ENCODE results near the gene RAB14. TPM values are rescaled to one million over a fixed set of nuclear protein-coding genes. Genes with fewer than 3 reads are reported as not detected.

RAB14 gene
- total and polyA plus RNA-seq, 4 donors: 26.3 to 108 (median 55.9) TPM

DNA sequence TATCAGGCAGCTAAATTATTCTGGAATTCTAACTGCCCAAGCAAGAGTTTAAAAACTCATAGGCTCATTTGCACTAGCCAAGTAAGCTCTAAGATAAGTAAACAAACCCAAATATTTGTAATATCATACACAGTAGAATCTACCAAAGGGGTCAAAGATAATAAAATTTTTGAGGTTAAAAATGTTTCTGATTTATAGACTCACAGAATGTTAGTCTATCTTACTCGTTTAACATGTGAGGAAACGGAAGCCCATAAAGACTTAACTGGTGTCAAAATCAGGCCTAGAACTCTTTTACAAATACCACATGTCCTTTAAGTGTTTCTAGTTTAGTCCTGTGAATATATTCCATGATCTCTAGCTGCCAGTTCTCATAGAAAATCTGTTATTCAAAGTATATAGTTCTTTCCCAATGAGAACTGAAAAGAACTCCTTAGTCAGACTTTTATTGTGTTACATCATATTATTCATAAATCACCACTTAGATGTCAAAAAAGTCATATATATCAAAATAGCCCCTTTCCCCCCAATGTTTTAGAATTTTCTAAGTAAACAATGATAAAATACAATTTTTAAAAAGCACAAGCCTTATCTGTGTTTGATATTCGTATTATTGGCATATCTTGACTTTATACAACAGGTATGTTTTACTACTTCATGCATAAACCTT is 13.9 kb downstream of the RAB14 start:
- 63% methylated on average over 3 of the region's 3 CpGs for WGBS, 2 donors
- H3K4me3 ChIP-seq: no peak overlapping the region
- TF ChIP-seq, protein P1, sequence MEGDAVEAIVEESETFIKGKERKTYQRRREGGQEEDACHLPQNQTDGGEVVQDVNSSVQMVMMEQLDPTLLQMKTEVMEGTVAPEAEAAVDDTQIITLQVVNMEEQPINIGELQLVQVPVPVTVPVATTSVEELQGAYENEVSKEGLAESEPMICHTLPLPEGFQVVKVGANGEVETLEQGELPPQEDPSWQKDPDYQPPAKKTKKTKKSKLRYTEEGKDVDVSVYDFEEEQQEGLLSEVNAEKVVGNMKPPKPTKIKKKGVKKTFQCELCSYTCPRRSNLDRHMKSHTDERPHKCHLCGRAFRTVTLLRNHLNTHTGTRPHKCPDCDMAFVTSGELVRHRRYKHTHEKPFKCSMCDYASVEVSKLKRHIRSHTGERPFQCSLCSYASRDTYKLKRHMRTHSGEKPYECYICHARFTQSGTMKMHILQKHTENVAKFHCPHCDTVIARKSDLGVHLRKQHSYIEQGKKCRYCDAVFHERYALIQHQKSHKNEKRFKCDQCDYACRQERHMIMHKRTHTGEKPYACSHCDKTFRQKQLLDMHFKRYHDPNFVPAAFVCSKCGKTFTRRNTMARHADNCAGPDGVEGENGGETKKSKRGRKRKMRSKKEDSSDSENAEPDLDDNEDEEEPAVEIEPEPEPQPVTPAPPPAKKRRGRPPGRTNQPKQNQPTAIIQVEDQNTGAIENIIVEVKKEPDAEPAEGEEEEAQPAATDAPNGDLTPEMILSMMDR (IDR thresholded peaks at IDR 0.05; ENCODE audit: control extremely low read depth, extremely low read depth): no peak

DNA sequence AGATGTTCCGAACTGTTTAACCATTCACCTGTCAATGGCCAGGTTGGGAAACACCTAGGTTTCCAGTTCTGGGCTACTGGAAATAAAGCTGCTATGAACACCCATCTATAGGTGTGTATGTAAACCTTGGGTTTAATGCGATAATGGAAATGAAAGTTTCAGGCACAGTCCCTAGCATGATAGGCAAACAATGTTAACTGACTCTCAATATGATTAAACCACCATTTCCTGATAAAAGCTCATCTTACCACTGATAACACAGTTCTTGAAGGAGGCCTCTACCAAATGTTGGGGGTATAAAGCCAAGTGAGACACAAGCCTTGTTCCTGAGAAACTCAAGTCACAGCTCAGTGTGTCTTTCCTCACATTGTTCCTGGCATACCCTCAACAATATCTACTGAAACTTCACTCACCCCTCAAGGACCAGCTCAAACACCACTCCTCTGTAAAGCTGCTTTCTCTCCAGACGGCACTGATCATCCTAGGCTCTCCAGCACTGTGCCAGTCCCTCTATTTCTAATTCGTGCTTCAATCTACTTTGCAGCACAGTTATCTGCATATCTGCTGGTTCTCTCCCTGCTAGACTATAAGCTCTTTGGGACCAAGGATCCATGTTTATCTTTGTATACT is 15.8 kb downstream of the RAB14 start:
- Histone ChIP-seq H3K36me3 (ENCODE audit: control insufficient read depth in 4 of 4, insufficient read depth in 4 of 4, low read length in 4 of 4) (peaks cover 2 to 29% (median 13%) of the 10 kb centered on the region in 4 donors), H3K27ac (ENCODE audit: low read depth in 1 of 2, low read length in 1 of 2) (no peak overlapping the region), H3K4me1 (ENCODE audit: control insufficient read depth in 5 of 5, insufficient read depth in 5 of 5, low read length in 5 of 5) (peaks cover 0 to 31% (median 5%) of the 10 kb centered on the region in 5 donors), H3K9ac (ENCODE audit: insufficient read depth in 1 of 2, low read length in 2 of 2) (no peak overlapping the region), H3K9me3 (ENCODE audit: control insufficient read depth in 4 of 4, insufficient read depth in 3 of 4, low read length in 3 of 4) (no peaks in the 10 kb centered on the region), H3K27me3 (ENCODE audit: control insufficient read depth in 3 of 3, insufficient read depth in 3 of 3, low read length in 2 of 3) (no peaks in the 10 kb centered on the region), H3K4me3 (no peak overlapping the region)
- ATAC-seq (ENCODE audit: insufficient read depth, low FRiP score) (no peak), DNase-seq (no peak)
- 82 to 85% methylated on average over 4 of the region's 4 CpGs for WGBS, 2 donors
- TF ChIP-seq, protein P1 (IDR thresholded peaks at IDR 0.05; ENCODE audit: control extremely low read depth, extremely low read depth): no peak

More for the DNA sequence above, 13.9 kb downstream of the RAB14 start:
- no peaks in the 10 kb centered on the region for H3K9me3 ChIP-seq (ENCODE audit: control insufficient read depth in 4 of 4, insufficient read depth in 3 of 4, low read length in 3 of 4)
- DNase-seq (no peak), ATAC-seq (ENCODE audit: insufficient read depth, low FRiP score) (no peak)
- H3K9ac ChIP-seq (ENCODE audit: insufficient read depth in 1 of 2, low read length in 2 of 2): peak overlapping the region in 1 of 2 donors; percentile 20
- no peak overlapping the region for H3K27ac ChIP-seq (ENCODE audit: low read depth in 1 of 2, low read length in 1 of 2)
- H3K36me3 ChIP-seq (ENCODE audit: control insufficient read depth in 4 of 4, insufficient read depth in 4 of 4, low read length in 4 of 4): peaks cover 0 to 14% (median 4%) of the 10 kb centered on the region in 4 donors
- H3K4me1 ChIP-seq (ENCODE audit: control insufficient read depth in 5 of 5, insufficient read depth in 5 of 5, low read length in 5 of 5): peaks cover 0 to 35% (median 9%) of the 10 kb centered on the region in 5 donors
- H3K27me3 ChIP-seq (ENCODE audit: control insufficient read depth in 3 of 3, insufficient read depth in 3 of 3, low read length in 2 of 3): no peaks in the 10 kb centered on the region

DNA sequence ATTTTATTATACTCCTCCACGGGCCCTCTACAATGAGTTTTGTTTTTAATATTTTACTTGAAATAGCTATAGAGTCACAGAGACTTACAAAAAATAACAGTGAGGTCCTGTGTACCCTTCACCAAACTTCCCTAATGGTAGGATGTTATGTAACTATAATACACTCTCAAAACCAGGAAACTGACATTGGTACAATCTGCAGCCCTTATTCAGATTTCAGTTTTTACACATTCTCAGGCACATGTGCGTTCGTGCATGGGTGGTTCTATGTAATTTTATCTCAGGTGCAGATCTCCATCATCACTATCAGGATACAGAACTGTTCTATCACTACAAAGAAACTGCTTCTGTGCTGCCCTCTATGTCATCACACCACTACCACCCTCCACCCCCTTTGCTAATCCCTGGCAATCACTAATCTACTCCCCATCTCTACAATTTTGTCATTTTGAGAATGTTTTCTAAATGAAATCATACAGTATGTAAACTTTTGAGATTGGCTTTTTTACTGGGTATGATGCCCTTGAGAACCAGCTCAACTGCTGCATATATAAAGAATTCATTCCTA is 16.4 kb downstream of the RAB14 start:
- ATAC-seq (ENCODE audit: insufficient read depth, low FRiP score) (no peak), DNase-seq (no peak)
- Histone ChIP-seq H3K4me1 (ENCODE audit: control insufficient read depth in 5 of 5, insufficient read depth in 5 of 5, low read length in 5 of 5) (peaks cover 0 to 26% (median 5%) of the 10 kb centered on the region in 5 donors), H3K9me3 (ENCODE audit: control insufficient read depth in 4 of 4, insufficient read depth in 3 of 4, low read length in 3 of 4) (no peaks in the 10 kb centered on the region), H3K4me3 (no peak overlapping the region), H3K9ac (ENCODE audit: insufficient read depth in 1 of 2, low read length in 2 of 2) (no peak overlapping the region), H3K27ac (ENCODE audit: low read depth in 1 of 2, low read length in 1 of 2) (no peak overlapping the region), H3K27me3 (ENCODE audit: control insufficient read depth in 3 of 3, insufficient read depth in 3 of 3, low read length in 2 of 3) (no peaks in the 10 kb centered on the region), H3K36me3 (ENCODE audit: control insufficient read depth in 4 of 4, insufficient read depth in 4 of 4, low read length in 4 of 4) (peaks cover 4 to 33% (median 13%) of the 10 kb centered on the region in 4 donors)
- 37 to 59% methylated on average over 3 of the region's 3 CpGs for WGBS, 2 donors
- TF ChIP-seq, protein P1 (IDR thresholded peaks at IDR 0.05; ENCODE audit: control extremely low read depth, extremely low read depth): no peak
